Fibroblast of the conjunctiva (primary cell): ENCODE measurements around the gene TMEM266.
A peak's percentile ranks its signal among the peaks of the same experiment; 100 is the strongest.

Experiments used
- DNase-seq: peaks from one replicate; pipeline ENCODE4 v3.0.0-alpha.2; 2010; ENCODE audit warnings: low read depth

TMEM266 gene

DNA sequence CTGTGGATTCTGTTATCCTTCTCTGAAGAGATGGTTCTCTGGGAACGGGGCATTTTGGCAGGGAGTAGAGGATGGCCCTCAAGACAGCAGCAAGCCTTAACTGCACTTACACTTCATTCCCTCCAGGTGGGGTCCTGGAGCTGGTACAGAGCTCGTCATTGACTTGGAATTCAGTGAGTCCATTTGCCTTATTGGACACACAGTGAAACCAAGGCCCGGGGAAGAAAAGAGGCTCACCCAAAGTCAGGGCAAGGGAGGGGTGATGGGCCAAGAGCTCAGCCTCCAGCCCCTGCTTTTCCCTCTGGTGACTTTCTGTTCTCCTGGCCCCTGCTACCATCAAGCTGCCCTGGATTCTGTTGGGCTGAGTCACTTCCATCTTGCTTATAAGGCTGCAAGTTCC, 125.9 kb downstream of the TMEM266 start:
- DNase-seq, result peak; percentile 68

DNA sequence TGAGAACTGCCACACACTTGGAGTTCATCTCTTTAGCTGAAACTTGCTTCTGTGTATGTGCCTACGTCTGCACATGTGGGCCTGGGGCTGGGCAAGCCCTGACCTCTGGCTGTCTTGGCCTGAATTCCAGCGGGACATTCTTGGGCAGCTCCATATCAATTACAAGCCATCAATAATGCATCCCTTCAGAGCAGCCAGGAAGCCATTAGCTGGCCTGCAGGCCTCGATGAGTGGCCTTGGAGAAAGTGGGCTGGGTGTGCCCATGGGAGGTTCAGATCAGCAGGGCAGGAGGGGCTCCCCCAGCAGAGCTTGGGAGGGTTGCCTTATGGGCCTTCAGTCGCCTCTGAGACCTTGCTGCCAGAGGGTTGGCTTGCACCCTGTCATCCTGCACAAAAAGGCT, 127.4 kb downstream of the TMEM266 start:
- DNase-seq, result no peak

DNA sequence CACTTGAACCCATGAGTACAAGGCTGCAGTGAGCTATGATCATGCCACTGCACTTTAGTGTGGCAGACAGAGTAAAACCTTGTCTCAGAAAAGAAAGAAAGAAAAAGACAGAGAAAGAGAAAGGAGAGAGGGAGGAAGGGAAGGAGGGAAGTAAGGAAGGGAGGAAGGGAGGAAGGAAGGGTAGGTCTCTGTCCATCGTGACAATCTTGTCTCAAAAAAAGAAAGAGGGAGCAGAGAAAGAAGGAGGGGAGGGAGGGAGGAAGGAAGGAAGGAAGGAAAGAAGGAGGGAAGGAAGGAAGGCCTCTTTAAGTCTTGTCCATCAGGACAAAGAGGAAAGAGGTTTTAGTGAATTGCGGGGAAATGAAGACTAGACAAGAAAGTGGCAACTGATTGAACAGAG, 129.3 kb downstream of the TMEM266 start:
- no peak for DNase-seq

DNA sequence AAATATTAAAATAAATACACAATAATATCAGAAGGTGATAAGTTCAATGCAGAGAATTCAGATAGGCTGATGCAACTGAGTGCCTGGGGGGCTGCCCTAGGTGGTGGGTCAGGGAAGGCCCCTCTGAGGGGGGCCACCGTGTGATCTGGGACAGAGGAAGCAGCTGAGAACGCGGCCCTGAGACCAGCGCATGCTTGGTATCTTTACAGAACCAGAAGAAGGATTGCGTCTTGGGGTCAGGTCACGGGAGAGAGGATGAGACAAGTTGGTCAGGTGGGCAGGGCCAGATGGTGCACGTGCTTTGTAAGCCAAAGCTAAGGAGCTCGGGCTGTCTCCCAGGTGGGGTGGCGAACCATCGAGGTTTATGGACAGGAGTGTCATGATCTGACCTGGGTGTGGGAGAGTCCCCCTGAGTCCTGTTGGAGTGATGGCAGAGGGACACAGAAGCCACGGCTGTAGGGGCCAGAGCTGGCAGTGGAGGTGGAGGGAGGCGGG, 130.3 kb downstream of the TMEM266 start:
- DNase-seq, result no peak

DNA sequence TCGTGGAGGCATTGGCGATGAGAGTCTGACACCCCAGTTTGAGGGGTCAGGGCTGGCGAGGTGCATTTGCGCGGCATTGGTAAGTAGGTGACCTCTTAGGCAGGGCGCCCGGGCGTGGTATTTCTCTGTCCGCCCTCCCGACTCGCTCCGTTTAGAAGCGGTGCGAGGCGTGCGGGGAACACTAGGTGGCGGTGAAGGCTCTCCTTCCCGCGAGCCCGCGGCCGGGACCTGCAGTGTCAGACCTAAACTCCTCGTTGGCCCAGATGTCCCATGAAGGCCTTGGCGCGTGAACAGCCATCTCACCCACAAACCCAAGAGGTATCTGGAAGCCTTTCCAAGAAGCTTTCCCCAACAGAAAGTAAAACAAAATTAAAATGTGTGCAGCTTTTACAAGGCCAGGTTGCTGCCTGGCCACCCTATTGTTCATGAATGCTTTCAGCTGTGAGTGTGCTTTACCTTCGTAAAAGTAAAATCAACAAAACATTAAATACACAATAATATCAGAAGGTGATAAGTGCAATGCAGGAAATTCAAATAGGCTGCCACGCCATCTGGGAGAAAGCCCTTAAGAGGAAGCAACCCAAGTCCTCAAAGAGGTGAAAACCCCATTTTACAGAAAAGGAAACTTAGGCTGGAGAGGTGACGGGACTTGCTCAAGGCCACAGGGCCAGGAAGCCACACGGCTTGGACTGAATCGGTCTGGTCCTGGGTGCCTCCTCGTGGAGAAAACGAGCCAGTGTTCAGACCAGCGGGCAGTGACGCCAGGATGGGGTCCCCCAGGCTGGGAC, 131.2 kb downstream of the TMEM266 start:
- DNase-seq, result peak; percentile 54

DNA sequence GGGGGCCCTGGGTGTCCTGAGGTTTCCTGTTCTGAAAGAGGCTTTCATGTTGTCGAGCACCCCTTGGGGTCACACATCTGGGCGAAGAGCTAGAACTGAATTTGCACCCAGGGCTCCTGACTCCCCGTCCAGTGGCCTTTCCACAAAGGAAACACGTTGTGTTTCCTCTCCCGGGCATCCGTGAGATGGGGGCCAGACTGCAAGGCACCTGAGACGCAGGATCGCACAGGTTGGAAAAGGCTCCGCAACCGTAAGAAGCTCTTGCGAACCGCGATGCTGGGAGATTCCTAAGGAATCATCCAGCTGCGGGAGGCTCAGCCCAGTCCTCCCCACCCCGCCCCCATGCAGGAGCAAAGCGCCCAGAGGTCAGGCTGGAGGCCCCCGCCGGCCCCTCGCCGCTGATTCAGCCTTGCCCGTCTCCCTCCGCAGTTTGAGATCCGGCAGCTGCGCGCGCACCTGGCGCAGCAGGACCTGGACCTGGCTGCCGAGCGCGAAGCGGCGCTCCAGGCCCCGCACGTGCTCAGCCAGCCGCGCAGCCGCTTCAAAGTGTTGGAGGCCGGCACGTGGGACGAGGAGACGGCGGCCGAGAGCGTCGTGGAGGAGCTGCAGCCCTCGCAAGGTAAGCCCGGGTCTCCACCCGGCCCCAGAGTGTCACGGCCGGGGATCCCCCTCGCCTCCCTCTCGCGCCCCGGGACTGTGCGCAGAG, 131.9 kb downstream of the TMEM266 start:
- no peak for DNase-seq

DNA sequence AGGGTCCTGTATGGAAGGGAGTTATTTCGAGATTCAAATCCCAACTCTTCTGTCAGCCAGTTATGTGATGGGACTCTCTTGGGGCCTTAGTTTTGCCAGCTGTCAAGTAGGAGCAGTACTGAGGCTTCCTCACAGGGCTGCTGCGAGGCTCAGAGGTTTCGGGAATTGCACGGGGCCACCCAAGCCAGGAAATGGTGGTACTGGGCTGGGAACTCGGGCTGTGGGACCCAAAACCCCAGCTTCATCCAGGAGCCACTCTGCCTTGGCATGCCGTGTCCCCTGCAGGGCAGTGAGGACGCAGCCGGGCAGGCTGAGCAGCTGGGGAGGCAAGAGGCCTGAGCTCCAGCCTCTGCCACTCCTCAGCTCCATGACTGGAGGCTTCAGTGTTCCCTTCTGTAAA, 132.9 kb downstream of the TMEM266 start:
- no peak for DNase-seq

DNA sequence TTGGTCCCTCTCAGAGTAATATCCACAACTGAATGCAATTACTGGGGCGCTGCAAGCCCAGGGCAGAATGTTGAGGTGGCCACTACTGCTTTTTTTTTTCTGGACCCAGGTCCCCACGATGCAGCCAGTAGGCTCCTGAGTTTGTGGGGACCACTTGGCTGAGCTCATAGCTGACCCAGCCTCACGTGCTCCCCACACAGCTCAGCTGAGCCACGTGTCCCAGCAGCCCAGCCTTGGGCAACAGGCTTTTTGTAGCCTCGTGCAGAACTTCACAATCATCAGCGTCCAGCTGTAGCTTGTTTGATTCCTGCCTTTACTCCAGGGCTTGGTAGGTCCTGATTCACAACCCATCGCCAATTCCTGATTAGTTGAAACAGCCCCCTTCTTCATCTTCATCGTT, 134.1 kb downstream of the TMEM266 start:
- DNase-seq, result no peak

DNA sequence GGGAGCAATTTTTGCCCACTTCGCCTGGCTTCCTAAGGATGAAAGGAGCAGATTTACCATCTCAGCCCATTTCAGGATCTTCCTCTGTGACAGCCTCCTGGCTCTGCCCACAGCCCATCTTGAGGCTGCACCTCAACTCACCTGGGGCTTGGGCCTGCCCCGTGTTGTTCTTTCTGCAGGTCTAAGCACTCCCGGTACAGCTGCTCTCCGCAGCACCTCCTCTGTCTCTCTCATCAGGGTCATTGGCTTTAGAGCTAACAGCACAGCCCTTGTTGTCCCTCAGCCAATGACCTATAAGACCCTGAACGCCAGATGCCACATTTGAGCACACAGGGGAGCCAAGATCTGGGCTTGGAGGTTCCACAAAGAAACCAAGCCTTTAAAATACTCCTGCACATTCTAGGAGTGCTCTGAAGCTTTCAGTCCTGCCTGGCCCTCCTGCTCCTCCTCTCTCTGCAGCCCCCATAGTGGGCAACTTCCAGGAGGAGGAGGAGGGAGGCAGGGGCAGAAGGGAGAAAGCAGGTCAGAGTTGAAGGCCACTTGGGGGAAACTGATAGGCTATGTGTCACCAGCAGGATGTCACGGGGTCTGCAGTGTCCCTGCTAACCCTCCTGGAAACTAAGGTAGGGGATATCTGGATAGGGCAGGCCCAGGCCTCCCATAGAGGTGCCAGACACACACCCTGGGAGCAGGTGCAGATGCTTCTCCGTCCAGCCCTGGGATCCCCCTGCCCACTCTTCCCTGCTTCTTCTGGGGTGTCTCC, 135.9 kb downstream of the TMEM266 start:
- no peak for DNase-seq

DNA sequence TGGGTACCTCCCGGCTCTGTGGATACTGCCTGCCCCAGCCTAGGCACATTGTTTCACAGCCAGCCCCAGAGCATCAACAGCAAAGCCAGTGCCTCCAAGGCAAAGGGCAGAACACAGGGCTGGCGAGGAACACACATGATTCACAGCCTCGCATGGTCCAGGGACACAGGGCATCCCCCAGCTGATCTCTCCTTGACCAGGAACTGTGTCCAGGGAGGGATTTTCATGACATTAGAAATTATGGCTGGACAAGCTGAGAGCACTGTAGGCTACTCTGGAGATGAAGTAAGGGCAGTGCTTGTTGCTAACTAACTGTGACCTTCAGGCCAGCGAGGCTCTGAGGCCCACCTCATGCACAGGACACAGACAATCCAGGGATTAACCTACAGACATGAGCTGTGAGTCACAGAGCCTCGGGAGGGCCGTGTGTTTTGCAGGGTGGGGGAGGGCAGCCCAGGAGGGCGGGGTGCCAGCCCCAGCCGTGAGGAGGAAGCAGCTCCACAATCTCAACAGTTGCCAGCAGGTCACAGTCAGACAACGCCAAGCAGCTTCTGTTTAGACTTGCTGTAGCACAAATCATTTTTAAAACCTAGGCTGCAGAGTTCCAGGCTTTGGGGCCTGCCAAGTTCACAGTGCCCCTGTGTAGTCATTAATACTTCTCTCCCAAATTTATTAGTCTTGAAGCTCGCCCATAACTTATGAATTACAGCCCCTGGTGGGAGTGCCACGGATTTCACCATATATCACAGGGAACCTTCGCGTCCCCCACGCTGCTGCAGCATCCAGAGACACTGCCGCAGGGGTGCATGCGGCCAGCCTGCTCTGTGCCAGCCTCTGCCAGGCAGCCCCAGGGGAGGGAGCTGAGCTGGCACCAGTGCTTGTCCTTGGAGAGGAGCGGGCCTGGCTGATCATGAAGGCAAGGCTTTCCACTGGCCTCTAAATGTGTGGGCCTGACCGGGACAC, 136.8 kb downstream of the TMEM266 start:
- peak; percentile 70 for DNase-seq

DNA sequence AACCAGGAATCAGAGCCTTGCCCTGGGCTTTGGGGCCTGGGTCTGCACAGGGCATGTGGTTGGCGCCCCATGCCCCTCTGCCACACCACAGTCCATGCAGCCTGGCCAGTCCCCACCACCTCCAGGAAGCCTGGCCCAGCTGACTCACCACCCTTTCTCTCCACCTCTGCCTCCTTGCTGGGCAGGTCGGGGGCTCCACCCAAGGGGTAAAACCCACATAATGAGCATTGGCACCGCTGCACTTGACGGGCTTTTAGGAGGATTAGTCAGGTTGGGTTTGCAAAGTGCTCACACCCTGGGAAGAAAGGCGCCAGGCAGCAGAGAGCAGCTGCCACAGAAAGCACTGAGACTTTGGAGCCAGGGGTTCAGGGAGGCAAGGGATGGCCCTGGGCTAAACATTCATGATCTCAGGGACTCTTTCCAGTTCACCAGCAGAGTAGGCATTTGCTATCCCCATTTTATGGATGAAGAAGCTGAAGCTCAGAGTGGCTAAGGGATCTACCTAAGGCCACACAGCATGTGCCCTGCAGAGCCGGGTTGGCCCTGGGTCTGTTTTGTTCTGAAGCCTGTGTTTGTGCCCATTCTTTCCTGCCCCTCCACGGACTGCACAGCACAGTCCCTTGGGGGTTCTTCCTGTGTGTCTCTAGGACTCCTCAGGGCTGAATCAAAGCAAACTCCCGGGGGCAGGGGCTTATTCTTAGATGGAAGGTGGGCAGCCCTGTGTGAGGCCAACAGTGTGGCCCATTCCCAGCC, 138.1 kb downstream of the TMEM266 start:
- no peak for DNase-seq

DNA sequence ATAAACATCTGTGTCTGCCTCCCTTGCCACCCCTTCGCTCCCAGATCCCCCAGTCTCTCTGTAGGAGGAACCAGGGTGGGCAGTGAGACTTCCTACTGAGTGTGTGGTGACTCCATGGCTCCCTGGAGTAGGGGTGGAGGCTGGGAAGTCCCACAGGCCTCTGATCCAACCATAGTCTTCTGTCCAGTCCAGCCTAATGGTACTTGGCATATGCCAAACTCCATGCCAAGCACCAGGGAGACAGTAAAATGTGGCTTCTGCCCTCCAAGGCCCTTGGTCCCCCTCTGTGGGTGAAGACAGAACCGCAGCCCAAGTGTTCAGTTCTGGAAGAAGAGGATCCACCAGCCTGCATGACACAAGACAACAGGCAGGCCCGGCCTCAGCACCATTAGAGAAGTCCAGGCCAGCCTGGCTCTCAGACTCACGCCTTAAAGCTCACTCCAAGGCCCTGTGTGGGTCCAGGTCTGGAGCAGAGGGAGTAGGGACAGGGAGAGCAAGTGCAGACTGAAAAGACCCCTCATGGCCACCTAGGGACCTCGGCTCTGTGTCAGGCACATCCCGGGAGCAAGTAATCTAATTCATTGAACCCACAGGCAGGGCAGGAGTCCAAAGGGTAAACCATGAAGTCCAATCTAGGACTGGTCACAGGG, 138.8 kb downstream of the TMEM266 start:
- no peak for DNase-seq

DNA sequence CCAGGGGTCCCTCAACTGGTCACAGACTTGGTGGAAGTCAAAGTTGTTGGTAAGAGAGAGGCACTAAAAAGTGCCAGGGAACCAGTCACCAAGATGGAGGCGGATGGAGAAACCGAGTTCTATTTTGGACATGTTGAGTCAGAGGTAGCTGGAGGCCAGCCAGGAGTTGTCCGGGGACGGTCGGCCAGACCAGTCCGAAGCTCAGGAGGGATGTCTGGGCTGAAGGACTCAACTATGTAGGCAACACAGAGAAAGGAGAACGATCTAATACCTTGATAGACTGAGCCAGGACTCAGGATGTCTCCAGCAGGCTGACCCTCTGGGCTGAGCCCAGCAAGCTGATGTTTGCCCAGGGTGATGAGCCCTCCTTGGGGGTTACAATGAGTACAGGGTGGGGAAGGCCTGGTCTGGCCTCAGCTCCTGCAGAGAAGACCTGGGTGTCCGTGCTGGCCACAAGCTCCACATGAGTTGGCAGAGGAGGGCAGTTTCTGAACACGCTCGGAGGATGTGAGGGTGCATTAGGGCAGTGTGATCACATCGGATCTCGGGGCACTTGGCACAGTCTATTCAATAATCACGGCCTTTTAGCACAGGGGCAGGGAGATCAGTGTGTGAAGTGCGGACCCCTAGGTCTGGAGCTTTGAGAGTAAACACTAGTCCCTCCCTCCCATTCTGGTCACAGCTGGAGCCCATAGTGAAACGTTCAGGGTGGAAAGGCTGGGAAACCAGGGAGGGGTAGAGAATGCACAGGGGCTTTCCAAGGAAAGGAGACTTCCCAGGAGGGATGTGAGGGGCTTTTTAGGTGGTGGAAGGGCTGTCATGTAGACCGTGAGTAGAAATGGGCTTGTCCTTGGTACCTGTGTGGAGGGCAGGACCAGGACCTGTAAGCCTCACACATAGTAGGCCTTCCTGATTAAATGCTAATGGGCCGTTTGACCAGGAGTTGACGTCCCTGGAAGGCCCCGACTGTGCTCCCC, 139.6 kb downstream of the TMEM266 start:
- DNase-seq, result peak; percentile 35

DNA sequence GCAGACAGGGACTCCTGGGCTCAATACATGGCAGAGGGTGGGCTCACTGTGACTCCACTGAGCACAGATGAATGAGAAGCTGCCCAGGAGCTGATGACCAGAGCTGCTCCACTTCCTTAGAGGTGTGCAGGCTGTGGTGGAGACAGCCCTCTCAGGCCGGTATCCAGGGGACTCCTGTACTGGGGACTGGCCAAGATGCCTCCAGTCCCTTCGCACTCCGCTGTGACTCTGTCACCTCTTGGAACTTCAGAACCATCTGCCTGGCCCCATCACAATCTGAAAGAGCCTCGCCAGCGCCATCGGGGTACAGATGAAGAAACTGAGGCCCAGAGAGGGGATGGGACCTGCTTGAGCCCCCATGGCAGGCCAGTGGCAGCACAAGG, 140.3 kb downstream of the TMEM266 start:
- DNase-seq, result no peak

DNA sequence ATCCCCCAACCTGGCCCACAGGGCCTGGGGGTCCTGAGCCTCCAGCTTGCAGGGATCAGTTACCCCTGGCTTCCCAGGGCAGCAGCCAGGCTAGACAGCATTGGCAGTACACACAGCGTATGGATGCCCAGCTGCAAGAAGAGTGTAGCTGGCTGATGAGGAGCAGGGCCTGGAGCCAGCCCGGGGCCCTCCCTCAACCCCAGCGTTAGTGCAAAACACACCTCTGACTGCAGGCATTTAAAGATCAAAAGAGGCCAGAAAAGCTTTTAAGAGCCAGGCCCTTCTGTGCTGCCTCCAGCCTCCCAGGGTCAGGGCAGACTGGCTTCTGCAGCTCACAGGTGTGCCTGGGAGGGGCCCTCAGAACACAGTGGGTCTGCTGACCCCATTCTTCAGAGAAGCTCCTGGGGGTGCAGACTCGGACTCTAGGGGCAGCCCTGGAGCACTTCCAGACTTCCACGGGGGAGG, 140.9 kb downstream of the TMEM266 start:
- no peak for DNase-seq

DNA sequence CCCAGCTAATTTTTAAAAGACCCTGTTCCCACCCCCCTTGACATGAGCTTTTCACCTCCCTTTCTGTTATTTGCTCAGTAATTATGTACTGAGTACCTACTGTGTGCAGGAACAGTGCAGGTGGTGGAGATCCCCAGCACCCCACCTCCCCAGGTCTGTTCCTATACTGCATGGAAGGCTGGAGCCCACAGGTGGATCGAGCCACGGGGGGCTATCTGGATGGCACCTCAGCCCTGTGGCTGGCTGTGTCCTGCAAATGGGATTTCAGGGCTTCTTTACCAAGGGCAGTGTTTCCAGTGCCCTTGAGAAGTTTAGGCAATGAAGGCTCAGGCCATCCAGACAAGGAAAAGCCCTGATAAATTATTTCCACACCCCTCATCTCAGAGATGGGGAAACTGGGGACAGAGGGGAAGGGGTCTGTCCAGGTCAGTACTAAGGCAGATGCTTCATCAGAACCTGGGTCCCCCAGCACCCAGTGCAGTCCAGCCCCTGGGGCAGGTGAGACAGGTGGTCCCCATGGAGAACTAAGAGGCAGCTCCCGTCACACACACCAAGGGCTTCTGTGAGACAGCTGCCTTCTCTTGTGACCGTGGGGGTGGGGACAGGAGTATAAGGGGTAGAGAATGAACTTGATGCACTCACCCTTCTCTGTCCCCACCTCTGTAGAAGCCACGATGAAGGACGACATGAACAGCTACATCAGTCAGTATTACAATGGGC, 141.9 kb downstream of the TMEM266 start:
- DNase-seq, result no peak

DNA sequence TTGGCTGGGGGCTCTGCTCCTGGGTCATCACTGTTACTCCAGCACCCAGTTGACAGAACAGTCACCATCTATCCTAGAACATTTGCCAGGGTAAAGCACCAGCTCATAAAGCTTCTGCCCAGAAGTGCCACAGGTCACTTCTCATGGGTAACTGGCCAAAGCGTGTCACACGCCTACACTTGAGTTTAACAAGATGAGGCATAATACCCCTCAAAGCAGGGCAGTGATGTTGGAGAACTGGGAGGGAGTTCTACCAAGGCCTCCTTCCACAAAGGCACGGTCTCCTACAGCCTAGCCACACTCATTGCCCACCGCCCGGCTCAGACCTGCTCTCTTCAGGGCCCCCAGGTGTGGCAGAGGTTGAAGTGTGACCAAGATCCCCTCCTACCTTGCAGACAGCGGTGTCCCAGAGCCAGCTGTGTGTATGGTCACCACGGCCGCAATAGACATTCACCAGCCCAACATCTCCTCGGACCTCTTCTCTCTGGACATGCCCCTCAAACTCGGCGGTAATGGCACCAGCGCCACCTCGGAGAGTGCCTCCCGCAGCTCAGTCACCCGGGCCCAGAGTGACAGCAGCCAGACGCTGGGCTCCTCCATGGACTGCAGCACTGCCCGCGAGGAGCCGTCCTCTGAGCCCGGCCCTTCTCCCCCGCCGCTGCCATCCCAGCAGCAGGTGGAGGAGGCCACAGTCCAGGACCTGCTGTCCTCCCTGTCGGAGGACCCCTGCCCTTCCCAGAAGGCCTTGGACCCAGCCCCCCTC, 143.7 kb downstream of the TMEM266 start:
- DNase-seq, result no peak
